ENCODE data around the gene C1QTNF3.
"Not testable (repeated sequence)": the region's sequence is repeated elsewhere in the genome, so short reads cannot be mapped to it uniquely, and the experiment has no call there.

- not testable (repeated sequence) for TF ChIP-seq EP300, CTCF, POLR2A, POLR2AphosphoS5 (IDR thresholded peaks at IDR 0.05)
Observed at GRCh38 chr5:34074071-34074470, 31.1 kb upstream of the C1QTNF3 start.

Measured in stomach (tissue), 4 donors.